Nephron (organoid): ENCODE data around the gene SUPT6H.

Experiments used
- H3K27ac Mint-ChIP-seq, 3 experiments: 2 replicates each; pipeline ENCODE4 v1.8.0; 2020; ENCODE audit warnings: mixed read lengths in 3 of 3, mild to moderate bottlenecking in 2 of 3, moderate library complexity in 1 of 3
- H3K27me3 Mint-ChIP-seq: 2 replicates; pipeline ENCODE4 v1.8.0; 2021; ENCODE audit warnings: low read depth, mild to moderate bottlenecking, moderate library complexity, mixed read lengths
- H3K36me3 Mint-ChIP-seq: 2 replicates; pipeline ENCODE4 v1.8.0; 2020; ENCODE audit warnings: low read depth, mixed read lengths
- H3K4me1 Mint-ChIP-seq: 2 replicates; pipeline ENCODE4 v1.8.0; 2020; ENCODE audit warnings: mixed read lengths
- H3K4me3 Mint-ChIP-seq, 3 experiments: 2 replicates each; pipeline ENCODE4 v1.8.0; 2020; ENCODE audit warnings: mild to moderate bottlenecking in 3 of 3, mixed read lengths in 3 of 3, moderate library complexity in 2 of 3
- H3K9me3 Mint-ChIP-seq: 2 replicates; pipeline ENCODE4 v1.8.0; 2020; ENCODE audit warnings: mixed read lengths
- TF ChIP-seq, protein P1 (sequence below), 3 experiments: fragments of 200-600 bp; sonication (generic); IDR thresholded peaks; one replicate each; pipeline ENCODE4 v1.5.0; 2021; ENCODE audit warnings: antibody characterized with exemption in 3 of 3; ENCODE audit not compliant: unreplicated experiment in 3 of 3

SUPT6H gene

DNA sequence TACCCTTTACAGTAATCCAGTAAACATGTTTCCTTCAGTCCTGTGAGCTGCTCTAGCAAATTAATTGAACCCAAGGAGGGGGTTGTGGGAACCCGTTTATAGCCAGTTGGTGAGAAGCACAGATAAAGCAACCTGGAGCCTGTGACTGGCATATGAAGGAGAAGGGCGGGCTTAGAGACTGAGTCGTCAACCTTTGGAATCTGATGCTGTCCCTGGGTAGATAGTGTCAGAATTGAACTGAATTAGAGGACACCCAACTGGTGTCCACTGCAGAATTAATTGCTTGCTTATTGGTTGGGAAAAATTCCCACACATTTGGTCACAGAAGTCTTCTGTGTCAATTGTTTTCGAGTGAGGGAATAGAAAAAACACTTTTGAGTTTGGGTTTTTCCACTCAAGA is 35.2 kb upstream of the SUPT6H start:
- no peak overlapping the region for H3K4me3 Mint-ChIP-seq
- TF ChIP-seq, protein P1, sequence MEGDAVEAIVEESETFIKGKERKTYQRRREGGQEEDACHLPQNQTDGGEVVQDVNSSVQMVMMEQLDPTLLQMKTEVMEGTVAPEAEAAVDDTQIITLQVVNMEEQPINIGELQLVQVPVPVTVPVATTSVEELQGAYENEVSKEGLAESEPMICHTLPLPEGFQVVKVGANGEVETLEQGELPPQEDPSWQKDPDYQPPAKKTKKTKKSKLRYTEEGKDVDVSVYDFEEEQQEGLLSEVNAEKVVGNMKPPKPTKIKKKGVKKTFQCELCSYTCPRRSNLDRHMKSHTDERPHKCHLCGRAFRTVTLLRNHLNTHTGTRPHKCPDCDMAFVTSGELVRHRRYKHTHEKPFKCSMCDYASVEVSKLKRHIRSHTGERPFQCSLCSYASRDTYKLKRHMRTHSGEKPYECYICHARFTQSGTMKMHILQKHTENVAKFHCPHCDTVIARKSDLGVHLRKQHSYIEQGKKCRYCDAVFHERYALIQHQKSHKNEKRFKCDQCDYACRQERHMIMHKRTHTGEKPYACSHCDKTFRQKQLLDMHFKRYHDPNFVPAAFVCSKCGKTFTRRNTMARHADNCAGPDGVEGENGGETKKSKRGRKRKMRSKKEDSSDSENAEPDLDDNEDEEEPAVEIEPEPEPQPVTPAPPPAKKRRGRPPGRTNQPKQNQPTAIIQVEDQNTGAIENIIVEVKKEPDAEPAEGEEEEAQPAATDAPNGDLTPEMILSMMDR (IDR thresholded peaks at IDR 0.05; ENCODE audit: unreplicated experiment in 3 of 3), result no peak
- no peaks in the 10 kb centered on the region for H3K4me1 Mint-ChIP-seq
- peaks cover 66% of the 10 kb centered on the region for H3K36me3 Mint-ChIP-seq
- no peak overlapping the region for H3K27ac Mint-ChIP-seq
- no peaks in the 10 kb centered on the region for H3K27me3 Mint-ChIP-seq
- no peaks in the 10 kb centered on the region for H3K9me3 Mint-ChIP-seq

DNA sequence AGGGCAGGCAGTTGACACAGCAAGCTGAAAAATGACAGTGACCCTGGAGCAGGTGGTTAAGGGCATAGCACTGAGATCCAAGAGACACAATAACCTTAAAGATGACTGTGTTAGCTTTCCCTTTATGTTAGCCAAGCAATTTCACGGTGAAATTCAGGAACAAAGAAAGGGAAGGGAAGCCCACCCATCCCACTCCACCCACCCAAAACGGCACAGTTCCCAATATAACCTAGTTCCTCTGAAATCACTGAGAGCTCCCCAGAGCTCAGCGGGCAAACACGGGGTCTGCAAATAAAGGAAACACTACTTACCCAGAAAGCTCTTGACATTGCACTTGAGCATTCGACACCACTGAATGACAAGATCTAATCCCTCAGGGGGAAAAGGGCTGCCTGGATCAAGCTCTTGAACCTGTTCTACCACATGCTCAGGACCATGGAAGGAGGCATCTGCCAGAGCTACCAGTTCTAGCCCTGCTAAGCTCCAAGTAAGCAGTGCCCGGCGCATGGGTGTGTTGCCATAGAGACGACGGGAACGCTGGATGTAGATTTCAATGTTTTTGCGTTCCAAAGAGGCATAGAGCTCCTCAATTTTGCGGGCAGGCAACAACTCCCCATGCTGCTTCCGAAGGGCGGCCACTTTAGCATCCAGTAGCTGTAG is 27.7 kb upstream of the SUPT6H start:
- peaks cover 85% of the 10 kb centered on the region for H3K36me3 Mint-ChIP-seq
- no peaks in the 10 kb centered on the region for H3K9me3 Mint-ChIP-seq
- no peak overlapping the region for H3K4me3 Mint-ChIP-seq

DNA sequence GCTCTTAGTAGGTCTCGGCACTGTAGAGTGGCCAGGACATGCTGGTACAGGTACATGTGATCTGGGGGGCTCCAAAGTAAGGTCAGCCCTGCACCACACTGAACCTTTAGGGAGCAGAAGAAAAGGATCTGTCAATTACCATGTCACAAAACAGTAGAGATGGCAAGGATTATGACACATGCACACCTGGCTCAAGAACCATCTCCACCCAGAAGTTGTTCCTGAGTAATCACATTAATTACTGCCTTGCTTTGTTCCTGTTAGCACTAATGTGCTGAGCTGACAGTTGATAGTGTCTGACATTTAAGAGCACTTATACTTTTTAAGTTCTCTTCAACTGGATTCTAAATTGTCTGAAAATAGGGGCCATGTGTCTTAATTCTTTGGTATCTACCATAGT is 26.5 kb upstream of the SUPT6H start:
- no peak overlapping the region for H3K27ac Mint-ChIP-seq
- H3K27me3 Mint-ChIP-seq, result no peaks in the 10 kb centered on the region
- no peaks in the 10 kb centered on the region for H3K4me1 Mint-ChIP-seq
- H3K9me3 Mint-ChIP-seq, result no peaks in the 10 kb centered on the region
- H3K36me3 Mint-ChIP-seq, result peaks cover 95% of the 10 kb centered on the region
- no peak overlapping the region for H3K4me3 Mint-ChIP-seq
- TF ChIP-seq, protein P1 (IDR thresholded peaks at IDR 0.05; ENCODE audit: unreplicated experiment in 3 of 3), result no peak

More for the DNA sequence above, 27.7 kb upstream of the SUPT6H start:
- no peak overlapping the region for H3K27ac Mint-ChIP-seq
- TF ChIP-seq, protein P1 (IDR thresholded peaks at IDR 0.05; ENCODE audit: unreplicated experiment in 3 of 3), result no peak
- H3K4me1 Mint-ChIP-seq, result no peaks in the 10 kb centered on the region
- H3K27me3 Mint-ChIP-seq, result no peaks in the 10 kb centered on the region

DNA sequence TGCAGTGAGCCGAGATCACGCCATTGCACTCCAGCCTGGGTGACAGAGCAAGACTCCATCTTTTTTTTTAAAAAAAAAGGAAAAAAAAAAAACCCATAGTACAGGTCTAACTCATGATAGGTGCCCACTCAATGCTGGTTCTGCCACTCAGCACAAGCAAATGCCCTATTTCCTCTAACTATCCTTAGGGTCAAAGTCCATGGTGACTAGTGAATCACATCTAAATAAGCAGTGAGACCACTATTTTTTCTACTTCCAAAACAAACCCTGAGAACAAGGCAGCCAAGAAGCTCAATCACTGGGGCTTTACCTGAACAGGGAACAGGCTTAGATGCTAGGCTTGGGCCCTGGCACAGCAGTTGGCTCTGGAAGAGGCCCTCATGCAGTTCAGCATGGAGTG is 20.4 kb upstream of the SUPT6H start:
- H3K4me1 Mint-ChIP-seq, result peaks cover 29% of the 10 kb centered on the region
- peaks cover 67% of the 10 kb centered on the region for H3K36me3 Mint-ChIP-seq
- H3K27me3 Mint-ChIP-seq, result no peaks in the 10 kb centered on the region
- peak overlapping the region in 2 of 3 experiments; percentile 32 to 44 for H3K4me3 Mint-ChIP-seq
- no peak overlapping the region for H3K27ac Mint-ChIP-seq
- TF ChIP-seq, protein P1 (IDR thresholded peaks at IDR 0.05; ENCODE audit: unreplicated experiment in 3 of 3), result no peak
- no peaks in the 10 kb centered on the region for H3K9me3 Mint-ChIP-seq

DNA sequence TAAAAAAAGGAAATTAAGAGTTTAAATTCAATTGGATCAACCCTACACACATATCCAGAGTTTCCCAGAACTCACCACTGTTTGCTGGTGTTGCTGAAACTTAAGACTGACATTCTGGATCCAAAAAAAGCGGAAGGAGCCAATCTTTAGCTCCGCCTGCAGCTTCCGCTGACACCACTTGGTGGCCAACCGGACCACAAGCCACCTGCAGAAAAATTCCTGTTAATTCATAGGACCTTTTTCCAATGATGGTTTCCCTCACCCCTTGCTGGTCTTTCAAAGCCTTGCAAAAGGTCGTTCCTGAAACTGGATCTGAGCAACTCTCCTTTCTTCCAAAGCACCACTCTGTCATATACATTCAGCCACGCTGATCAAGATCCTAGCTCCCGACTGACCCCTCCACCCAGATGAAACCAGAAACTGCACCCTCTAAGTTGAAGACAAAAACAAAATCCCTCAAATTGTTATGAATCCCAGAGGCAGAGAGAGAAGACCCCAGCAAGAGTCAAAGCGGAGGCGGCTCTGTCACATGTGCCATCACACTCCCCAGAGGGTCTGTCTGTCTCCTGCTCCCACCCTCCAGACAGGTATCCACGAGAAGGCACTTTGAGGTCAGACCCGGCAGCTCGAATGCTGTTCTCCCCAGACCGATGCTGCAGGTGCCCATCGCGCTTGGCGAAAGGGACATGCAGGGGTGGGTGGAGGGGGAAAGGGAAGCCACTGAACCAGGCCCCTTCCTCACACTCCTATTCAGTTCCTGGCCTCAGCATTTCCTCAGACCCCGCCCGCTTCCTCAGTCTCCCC is 17.8 kb upstream of the SUPT6H start:
- Mint-ChIP-seq H3K9me3 (no peaks in the 10 kb centered on the region), H3K27ac (peak overlapping the region; percentile 73 to 96 (median 93)), H3K4me3 (peak overlapping the region; percentile 95 to 96 (median 96))

More for the DNA sequence above, 17.8 kb upstream of the SUPT6H start:
- Mint-ChIP-seq H3K27me3 (no peaks in the 10 kb centered on the region), H3K4me1 (peaks cover 34% of the 10 kb centered on the region), H3K36me3 (peaks cover 58% of the 10 kb centered on the region)
- TF ChIP-seq, protein P1 (IDR thresholded peaks at IDR 0.05; ENCODE audit: unreplicated experiment in 3 of 3), result peak; percentile 46 to 54 (median 47)
